ENCODE measurements around the gene COL2A1.

DNA sequence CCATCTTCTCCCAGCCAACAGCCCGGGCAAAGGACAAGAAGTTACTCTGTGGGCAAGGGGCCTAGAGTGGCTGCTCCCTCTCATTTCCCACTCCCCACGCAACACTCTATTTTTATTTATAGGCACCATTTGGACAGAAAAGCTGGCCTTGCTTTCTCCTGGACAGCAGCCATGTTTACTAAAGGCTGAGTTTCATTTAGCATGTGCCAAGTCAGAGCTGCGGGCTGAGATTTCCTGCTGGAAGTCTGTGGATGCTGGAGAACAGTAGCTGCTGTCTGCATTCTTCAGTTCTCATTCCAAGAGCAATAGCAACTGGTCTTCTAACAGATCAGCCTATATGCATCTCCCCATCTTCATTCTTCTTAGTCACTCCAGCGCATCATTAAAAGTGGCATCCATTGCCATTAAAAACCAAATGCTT, 8.3 kb downstream of the COL2A1 start:
- TF ChIP-seq SRSF1 (IDR thresholded peaks at IDR 0.05; ENCODE audit: low read depth, low read length) = no peak
- TF ChIP-seq, protein P1, sequence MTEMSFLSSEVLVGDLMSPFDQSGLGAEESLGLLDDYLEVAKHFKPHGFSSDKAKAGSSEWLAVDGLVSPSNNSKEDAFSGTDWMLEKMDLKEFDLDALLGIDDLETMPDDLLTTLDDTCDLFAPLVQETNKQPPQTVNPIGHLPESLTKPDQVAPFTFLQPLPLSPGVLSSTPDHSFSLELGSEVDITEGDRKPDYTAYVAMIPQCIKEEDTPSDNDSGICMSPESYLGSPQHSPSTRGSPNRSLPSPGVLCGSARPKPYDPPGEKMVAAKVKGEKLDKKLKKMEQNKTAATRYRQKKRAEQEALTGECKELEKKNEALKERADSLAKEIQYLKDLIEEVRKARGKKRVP (CRISPR knock-in tag; IDR thresholded peaks at IDR 0.05) = no peak
